Posterior vena cava (tissue), 2 donors: ENCODE results near the gene LNX1. TPM values are rescaled to one million over a fixed set of nuclear protein-coding genes. Genes with fewer than 3 reads are reported as not detected.

Experiments
- DNase-seq: peaks from one replicate; pipeline ENCODE4 v3.0.0-alpha.2; 2020; ENCODE audit warnings: low spot score
- intact Hi-C, 2 donors: fragments of 100-400 bp; cut with DNase I; formaldehyde crosslinking; loops; one replicate each; pipeline versions ENCODE4 v1.14.1 to v1.14.2; 2022 to 2023
- total RNA-seq, 2 donors: library from RNA; stranded (reverse); fragmentation: NEBNext Ultra II Directional; extraction: Animal tissue kit (Norgen Biotek cat#: 25700); gene quantifications; one replicate each; pipeline ENCODE4 v1.2.1, GENCODE V29; 2021
- donor health status: DM: yes; HTN: yes; CAD: no.
- donor health status: DM: yes; HTN: yes; CAD: no.

The LNX1 gene
- total RNA-seq, 2 donors from 2014 or later, result 3.7 to 4.7 TPM

GRCh38 chr4:53510321-53510720 is 81.0 kb downstream of the LNX1 start:
- DNase-seq, result no peak

GRCh38 chr4:53508446-53508845 is 82.8 kb downstream of the LNX1 start:
- intact Hi-C loops, result no loop called here
- DNase-seq, result no peak

More at GRCh38 chr4:53510321-53510720, 81.0 kb downstream of the LNX1 start:
- intact Hi-C loops, result no loop called here

GRCh38 chr4:53507671-53508286 is 83.5 kb downstream of the LNX1 start:
- intact Hi-C loops, result no loop called here
- peak; percentile 93 for DNase-seq

- DNase-seq, result no peak
- intact Hi-C loops, result no loop called here
Observed at GRCh38 chr4:53507058-53507457, 84.2 kb downstream of the LNX1 start.

GRCh38 chr4:53505947-53506346 is 85.3 kb downstream of the LNX1 start:
- intact Hi-C loops, result no loop called here
- no peak for DNase-seq

GRCh38 chr4:53502094-53502493 is 89.2 kb downstream of the LNX1 start:
- DNase-seq, result no peak
- intact Hi-C loops, result no loop called here

- intact Hi-C loops, result no loop called here
- no peak for DNase-seq
Observed at GRCh38 chr4:53501561-53501960, 89.7 kb downstream of the LNX1 start.

GRCh38 chr4:53500546-53500945 is 90.7 kb downstream of the LNX1 start:
- intact Hi-C loops, result no loop called here
- DNase-seq, result no peak

- intact Hi-C loops, result no loop called here
- no peak for DNase-seq
Observed at GRCh38 chr4:53499791-53500190, 91.5 kb downstream of the LNX1 start.

- intact Hi-C loops, result no loop called here
- no peak for DNase-seq
Observed at GRCh38 chr4:53498706-53499105, 92.6 kb downstream of the LNX1 start.

GRCh38 chr4:53497487-53498244 is 93.6 kb downstream of the LNX1 start:
- DNase-seq, result peak; percentile 83
- intact Hi-C loops, result no loop called here

GRCh38 chr4:53494851-53495250 is 96.4 kb downstream of the LNX1 start:
- intact Hi-C loops, result no loop called here
- DNase-seq, result no peak

GRCh38 chr4:53490965-53491622 is 100.2 kb downstream of the LNX1 start:
- intact Hi-C loops, result no loop called here
- DNase-seq, result no peak

- intact Hi-C loops, result no loop called here
- no peak for DNase-seq
Observed at GRCh38 chr4:53490161-53490956, 100.9 kb downstream of the LNX1 start.

GRCh38 chr4:53489279-53489889 is 101.9 kb downstream of the LNX1 start:
- intact Hi-C loops, result loop anchor here in 1 of 2 donors (5.0 kb wide), 1 partner anchor 1337 kb away; no protein-coding TSS in a partner anchor
- no peak for DNase-seq

- intact Hi-C loops, result loop anchor here in 1 of 2 donors (5.0 kb wide), 1 partner anchor 1335 kb away; no protein-coding TSS in a partner anchor
- DNase-seq, result no peak
Observed at GRCh38 chr4:53487766-53488165, 103.5 kb downstream of the LNX1 start.

GRCh38 chr4:53485658-53486040 is 105.6 kb downstream of the LNX1 start:
- intact Hi-C loops, result loop anchor here in 1 of 2 donors (5.0 kb wide), 1 partner anchor 1333 kb away; no protein-coding TSS in a partner anchor
- no peak for DNase-seq

- no peak for DNase-seq
- intact Hi-C loops, result loop anchor here in 1 of 2 donors (5.0 kb wide), 1 partner anchor 1333 kb away; no protein-coding TSS in a partner anchor
Observed at GRCh38 chr4:53484911-53485657, 106.2 kb downstream of the LNX1 start.
